Measurements from ENCODE around the gene SMIM14.

The SMIM14 gene

DNA sequence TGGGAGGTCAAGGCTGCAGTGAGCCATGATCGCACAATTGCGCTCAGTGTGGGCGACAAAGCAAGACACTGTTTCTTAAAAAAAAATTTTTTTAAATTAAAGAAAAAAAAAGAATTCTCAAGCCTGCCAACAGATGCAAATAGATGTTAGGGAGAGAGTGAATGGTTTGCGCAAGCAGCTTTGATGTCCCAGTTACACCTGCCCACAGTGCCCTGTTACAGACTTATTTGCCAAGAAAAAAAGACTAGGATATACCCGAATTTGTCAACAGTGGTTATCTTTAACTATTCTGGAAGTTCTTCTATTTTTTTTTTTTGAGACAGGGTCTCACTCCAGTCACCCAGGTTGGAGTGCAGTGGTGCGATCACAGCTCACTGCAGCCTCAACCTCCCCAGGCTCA, 67.2 kb downstream of the SMIM14 start:
- H3K27me3 Mint-ChIP-seq (ENCODE audit: low read depth), result no peaks in the 10 kb centered on the region
- no peaks in the 10 kb centered on the region for H3K9me3 Mint-ChIP-seq
- no peaks in the 10 kb centered on the region for H3K4me1 Mint-ChIP-seq
- peaks cover 3% of the 10 kb centered on the region for H3K36me3 Mint-ChIP-seq (ENCODE audit: low read depth)
- no peak overlapping the region for H3K4me3 Mint-ChIP-seq
- H3K27ac Mint-ChIP-seq, result no peak overlapping the region
- TF ChIP-seq, protein P1, sequence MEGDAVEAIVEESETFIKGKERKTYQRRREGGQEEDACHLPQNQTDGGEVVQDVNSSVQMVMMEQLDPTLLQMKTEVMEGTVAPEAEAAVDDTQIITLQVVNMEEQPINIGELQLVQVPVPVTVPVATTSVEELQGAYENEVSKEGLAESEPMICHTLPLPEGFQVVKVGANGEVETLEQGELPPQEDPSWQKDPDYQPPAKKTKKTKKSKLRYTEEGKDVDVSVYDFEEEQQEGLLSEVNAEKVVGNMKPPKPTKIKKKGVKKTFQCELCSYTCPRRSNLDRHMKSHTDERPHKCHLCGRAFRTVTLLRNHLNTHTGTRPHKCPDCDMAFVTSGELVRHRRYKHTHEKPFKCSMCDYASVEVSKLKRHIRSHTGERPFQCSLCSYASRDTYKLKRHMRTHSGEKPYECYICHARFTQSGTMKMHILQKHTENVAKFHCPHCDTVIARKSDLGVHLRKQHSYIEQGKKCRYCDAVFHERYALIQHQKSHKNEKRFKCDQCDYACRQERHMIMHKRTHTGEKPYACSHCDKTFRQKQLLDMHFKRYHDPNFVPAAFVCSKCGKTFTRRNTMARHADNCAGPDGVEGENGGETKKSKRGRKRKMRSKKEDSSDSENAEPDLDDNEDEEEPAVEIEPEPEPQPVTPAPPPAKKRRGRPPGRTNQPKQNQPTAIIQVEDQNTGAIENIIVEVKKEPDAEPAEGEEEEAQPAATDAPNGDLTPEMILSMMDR (IDR thresholded peaks at IDR 0.05; ENCODE audit: unreplicated experiment in 3 of 3), result no peak

DNA sequence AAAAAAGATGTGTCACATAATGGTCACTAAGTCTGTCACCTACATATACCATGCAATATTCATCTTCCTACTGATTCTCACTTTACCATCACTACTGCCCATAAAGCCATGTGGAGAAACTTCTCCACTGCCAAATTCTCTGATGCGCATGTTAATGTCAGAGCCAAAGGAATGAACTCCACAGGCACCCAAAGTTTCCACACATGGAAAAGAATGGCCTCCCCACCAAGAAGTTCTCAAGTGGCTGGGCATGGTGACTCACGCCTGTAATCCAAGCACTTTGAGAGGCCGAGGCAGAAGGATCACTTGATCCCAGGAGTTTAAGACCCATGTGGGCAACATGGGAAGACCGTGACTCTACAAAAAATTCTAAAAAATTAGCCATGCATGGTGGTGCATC, 67.6 kb downstream of the SMIM14 start:
- TF ChIP-seq, protein P1 (IDR thresholded peaks at IDR 0.05; ENCODE audit: unreplicated experiment in 3 of 3), result no peak
- no peaks in the 10 kb centered on the region for H3K27me3 Mint-ChIP-seq (ENCODE audit: low read depth)
- no peaks in the 10 kb centered on the region for H3K4me1 Mint-ChIP-seq
- H3K4me3 Mint-ChIP-seq, result no peak overlapping the region
- peaks cover 7% of the 10 kb centered on the region for H3K36me3 Mint-ChIP-seq (ENCODE audit: low read depth)
- peaks cover 3% of the 10 kb centered on the region for H3K9me3 Mint-ChIP-seq
- H3K27ac Mint-ChIP-seq, result no peak overlapping the region

DNA sequence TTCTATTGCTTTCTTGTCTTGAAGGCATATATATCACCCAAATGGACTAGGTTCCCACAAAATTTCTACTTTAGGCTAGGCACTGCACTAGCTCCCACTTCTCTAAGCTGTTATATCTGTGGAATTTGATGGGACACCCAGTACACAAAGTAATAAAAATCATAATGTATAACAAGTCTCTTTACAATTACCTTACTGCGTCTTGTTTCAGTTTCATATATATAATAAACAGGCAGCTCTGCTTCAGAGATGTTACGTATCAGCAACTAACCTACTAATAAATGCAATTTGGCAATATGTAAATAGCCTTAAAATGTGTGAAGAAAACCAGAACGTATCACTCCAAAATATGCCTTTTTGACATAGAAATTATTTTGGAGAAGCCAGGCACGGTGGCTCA, 69.5 kb downstream of the SMIM14 start:
- Mint-ChIP-seq H3K36me3 (ENCODE audit: low read depth) (peaks cover 22% of the 10 kb centered on the region), H3K4me1 (no peaks in the 10 kb centered on the region), H3K27me3 (ENCODE audit: low read depth) (peaks cover 4% of the 10 kb centered on the region), H3K9me3 (peaks cover 7% of the 10 kb centered on the region), H3K4me3 (no peak overlapping the region), H3K27ac (peak overlapping the region in 2 of 3 experiments; percentile 33 to 53)
- TF ChIP-seq, protein P1 (IDR thresholded peaks at IDR 0.05; ENCODE audit: unreplicated experiment in 3 of 3), result no peak

DNA sequence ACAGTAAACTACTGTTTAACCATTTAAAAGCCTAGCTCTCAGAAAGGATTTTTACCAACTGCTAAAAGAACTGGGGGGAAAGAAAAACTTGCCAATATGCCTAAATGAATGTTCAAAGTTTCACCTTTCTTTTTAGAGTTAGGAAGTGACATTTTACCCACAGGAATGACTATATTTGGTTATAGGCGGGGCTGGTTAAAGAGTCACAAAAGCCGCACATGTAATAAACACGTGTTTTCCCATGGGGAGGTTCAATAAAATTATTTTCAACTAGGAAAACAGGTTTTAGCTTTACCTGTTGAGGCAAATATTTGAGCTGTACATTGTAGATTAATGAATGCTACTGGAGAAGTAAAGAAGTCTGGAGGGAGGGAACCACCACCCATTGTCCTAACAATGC, 69.9 kb downstream of the SMIM14 start:
- H3K36me3 Mint-ChIP-seq (ENCODE audit: low read depth), result peaks cover 22% of the 10 kb centered on the region
- H3K4me1 Mint-ChIP-seq, result no peaks in the 10 kb centered on the region
- H3K9me3 Mint-ChIP-seq, result peaks cover 7% of the 10 kb centered on the region
- TF ChIP-seq, protein P1 (IDR thresholded peaks at IDR 0.05; ENCODE audit: unreplicated experiment in 3 of 3), result no peak
- peak overlapping the region; percentile 33 to 53 (median 37) for H3K27ac Mint-ChIP-seq
- H3K4me3 Mint-ChIP-seq, result no peak overlapping the region
- peaks cover 4% of the 10 kb centered on the region for H3K27me3 Mint-ChIP-seq (ENCODE audit: low read depth)

DNA sequence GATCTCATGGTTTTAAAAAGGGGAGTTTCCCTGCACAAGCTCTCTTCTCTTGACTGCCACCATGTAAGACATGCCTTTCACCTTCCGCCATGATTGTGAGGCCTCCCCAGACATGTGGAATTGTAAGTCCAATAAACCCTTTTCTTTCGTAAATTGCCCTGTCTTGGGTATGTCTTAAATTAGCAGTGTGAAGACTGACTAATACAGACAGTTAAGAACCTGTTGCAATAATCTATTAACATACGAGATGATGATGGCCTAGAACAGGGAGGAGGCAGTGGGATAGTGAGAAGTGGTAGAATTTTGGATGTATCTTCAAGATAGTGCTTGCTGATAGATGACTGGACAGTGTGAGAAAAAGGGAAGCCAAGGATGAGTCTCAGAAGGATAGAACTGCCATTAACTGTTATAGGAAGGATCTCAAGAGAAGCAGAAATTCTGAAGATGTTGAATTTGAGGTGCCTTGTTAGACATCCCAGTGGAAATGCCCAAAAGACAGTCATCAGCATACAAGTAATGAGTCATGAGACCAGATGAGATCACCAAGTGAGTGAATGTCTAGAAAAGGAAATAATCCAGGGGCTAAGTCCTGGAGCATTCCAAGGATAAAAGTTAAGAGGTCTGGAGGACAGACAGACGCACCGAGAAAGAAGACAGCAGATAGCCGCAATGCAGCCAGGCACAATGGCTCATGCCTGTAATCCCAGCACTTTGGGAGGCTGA, 72.6 kb downstream of the SMIM14 start:
- TF ChIP-seq, protein P1 (IDR thresholded peaks at IDR 0.05; ENCODE audit: unreplicated experiment in 3 of 3), result no peak
- H3K9me3 Mint-ChIP-seq, result peaks cover 7% of the 10 kb centered on the region
- peaks cover 21% of the 10 kb centered on the region for H3K36me3 Mint-ChIP-seq (ENCODE audit: low read depth)
- H3K4me3 Mint-ChIP-seq, result no peak overlapping the region
- H3K27me3 Mint-ChIP-seq (ENCODE audit: low read depth), result peaks cover 4% of the 10 kb centered on the region
- no peak overlapping the region for H3K27ac Mint-ChIP-seq
- no peaks in the 10 kb centered on the region for H3K4me1 Mint-ChIP-seq

DNA sequence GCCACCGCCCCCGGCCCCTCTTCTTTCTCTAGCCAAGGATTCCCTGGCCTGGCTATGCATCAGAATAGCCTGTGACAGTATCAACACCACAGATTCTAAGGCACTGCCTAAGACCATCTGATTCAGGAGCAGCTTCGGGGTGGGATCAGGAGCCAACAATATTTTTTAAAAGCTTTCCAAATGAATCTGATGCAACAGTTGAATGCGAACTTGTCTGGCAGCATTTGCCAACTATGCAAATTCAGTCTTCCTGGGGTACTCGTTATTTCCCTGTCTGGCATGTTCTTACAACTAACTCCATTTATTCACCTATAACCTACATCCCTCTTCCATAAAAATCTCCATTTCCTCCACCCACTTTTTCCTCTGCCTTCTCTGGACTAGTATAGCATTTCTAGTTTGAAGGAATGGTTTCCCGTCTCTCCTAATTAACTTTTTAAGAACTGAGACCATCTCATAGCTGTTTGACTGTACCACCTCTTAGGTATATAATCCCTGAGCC, 75.3 kb downstream of the SMIM14 start:
- H3K9me3 Mint-ChIP-seq, result peaks cover 7% of the 10 kb centered on the region
- TF ChIP-seq, protein P1 (IDR thresholded peaks at IDR 0.05; ENCODE audit: unreplicated experiment in 3 of 3), result no peak
- H3K27me3 Mint-ChIP-seq (ENCODE audit: low read depth), result peaks cover 4% of the 10 kb centered on the region
- H3K4me3 Mint-ChIP-seq, result no peak overlapping the region
- H3K27ac Mint-ChIP-seq, result no peak overlapping the region
- H3K36me3 Mint-ChIP-seq (ENCODE audit: low read depth), result peaks cover 28% of the 10 kb centered on the region
- H3K4me1 Mint-ChIP-seq, result peaks cover 3% of the 10 kb centered on the region

Measured in nephron (organoid).